ENCODE measurements around the gene BTNL9.
"Not testable (repeated sequence)": the region's sequence is repeated elsewhere in the genome, so short reads cannot be mapped to it uniquely, and the experiment has no call there.

The BTNL9 gene

GRCh38 chr5:181039931-181040630, at the start of gene BTNL9:
TSS of gene BTNL9 (plus strand) at chr5:181040266. CDS start at chr5:181045490, 5,224 bp downstream.
- TF ChIP-seq CTCF (IDR thresholded peaks at IDR 0.05; ENCODE audit: control insufficient read depth, extremely low read depth, insufficient read depth): no peak
- no peak for DNase-seq (ENCODE audit: low read depth)
- no peak within 1 kb of the TSS for H3K4me3 ChIP-seq (ENCODE audit: low read depth, low read length)

- no peak for DNase-seq (ENCODE audit: low read depth)
- no peak for TF ChIP-seq CTCF (IDR thresholded peaks at IDR 0.05; ENCODE audit: control insufficient read depth, extremely low read depth, insufficient read depth)
- no peak overlapping the region for H3K4me3 ChIP-seq (ENCODE audit: low read depth, low read length)
These were observed 49.2 kb upstream of the BTNL9 start for GRCh38 chr5:180990882-180991242.

- H3K4me3 ChIP-seq (ENCODE audit: low read depth, low read length): no peak overlapping the region
- no peak for TF ChIP-seq CTCF (IDR thresholded peaks at IDR 0.05; ENCODE audit: control insufficient read depth, extremely low read depth, insufficient read depth)
- DNase-seq (ENCODE audit: low read depth): no peak
These were observed 38.1 kb upstream of the BTNL9 start for GRCh38 chr5:181001947-181002346.

GRCh38 chr5:181005791-181006190, 34.3 kb upstream of the BTNL9 start:
- no peak for TF ChIP-seq CTCF (IDR thresholded peaks at IDR 0.05; ENCODE audit: control insufficient read depth, extremely low read depth, insufficient read depth)
- no peak overlapping the region for H3K4me3 ChIP-seq (ENCODE audit: low read depth, low read length)
- DNase-seq (ENCODE audit: low read depth): no peak

- no peak for TF ChIP-seq CTCF (IDR thresholded peaks at IDR 0.05; ENCODE audit: control insufficient read depth, extremely low read depth, insufficient read depth)
- H3K4me3 ChIP-seq (ENCODE audit: low read depth, low read length): no peak overlapping the region
- DNase-seq (ENCODE audit: low read depth): no peak
These were observed 31.9 kb upstream of the BTNL9 start for GRCh38 chr5:181008136-181008535.

- H3K4me3 ChIP-seq (ENCODE audit: low read depth, low read length); DNase-seq (ENCODE audit: low read depth): not testable (repeated sequence)
These were observed 30.0 kb upstream of the BTNL9 start for GRCh38 chr5:181010018-181010417.

GRCh38 chr5:181014654-181015053, 25.4 kb upstream of the BTNL9 start:
- H3K4me3 ChIP-seq (ENCODE audit: low read depth, low read length); DNase-seq (ENCODE audit: low read depth): not testable (repeated sequence)

GRCh38 chr5:181017448-181017847, 22.6 kb upstream of the BTNL9 start:
- DNase-seq (ENCODE audit: low read depth); H3K4me3 ChIP-seq (ENCODE audit: low read depth, low read length): not testable (repeated sequence)
